Transverse colon (tissue), 3 donors: ENCODE results near the gene FAM13A.

Source experiments
- POLR2A ChIP-seq: fragments of 450-650 bp; IDR thresholded peaks from one replicate; pipeline ENCODE4 v1.6.1; 2016; ENCODE audit warnings: antibody characterized with exemption, mild to moderate bottlenecking, moderate library complexity
- TF ChIP-seq, protein P1 (sequence below), 5 experiments: fragments of 200-600 bp in 3 of 5; fragments of 450-650 bp in 2 of 5; sonication (generic) in 3 of 5; IDR thresholded peaks; 1 replicate in 2 of 5; 2 replicates in 3 of 5; pipeline ENCODE4 v1.5.1; 2016 to 2017; ENCODE audit warnings: antibody characterized with exemption in 5 of 5, inconsistent platforms in 3 of 5, mild to moderate bottlenecking in 2 of 5, moderate library complexity in 1 of 5

- no peak for TF ChIP-seq POLR2A
- TF ChIP-seq, protein P1, sequence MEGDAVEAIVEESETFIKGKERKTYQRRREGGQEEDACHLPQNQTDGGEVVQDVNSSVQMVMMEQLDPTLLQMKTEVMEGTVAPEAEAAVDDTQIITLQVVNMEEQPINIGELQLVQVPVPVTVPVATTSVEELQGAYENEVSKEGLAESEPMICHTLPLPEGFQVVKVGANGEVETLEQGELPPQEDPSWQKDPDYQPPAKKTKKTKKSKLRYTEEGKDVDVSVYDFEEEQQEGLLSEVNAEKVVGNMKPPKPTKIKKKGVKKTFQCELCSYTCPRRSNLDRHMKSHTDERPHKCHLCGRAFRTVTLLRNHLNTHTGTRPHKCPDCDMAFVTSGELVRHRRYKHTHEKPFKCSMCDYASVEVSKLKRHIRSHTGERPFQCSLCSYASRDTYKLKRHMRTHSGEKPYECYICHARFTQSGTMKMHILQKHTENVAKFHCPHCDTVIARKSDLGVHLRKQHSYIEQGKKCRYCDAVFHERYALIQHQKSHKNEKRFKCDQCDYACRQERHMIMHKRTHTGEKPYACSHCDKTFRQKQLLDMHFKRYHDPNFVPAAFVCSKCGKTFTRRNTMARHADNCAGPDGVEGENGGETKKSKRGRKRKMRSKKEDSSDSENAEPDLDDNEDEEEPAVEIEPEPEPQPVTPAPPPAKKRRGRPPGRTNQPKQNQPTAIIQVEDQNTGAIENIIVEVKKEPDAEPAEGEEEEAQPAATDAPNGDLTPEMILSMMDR (IDR thresholded peaks at IDR 0.05): no peak
These were observed 71.8 kb downstream of the FAM13A start for GRCh38 chr4:88985088-88985773.
